Measurements from ENCODE around the gene EXOC3L2. TPM values are rescaled to one million over a fixed set of nuclear protein-coding genes. Genes with fewer than 3 reads are reported as not detected.

Gene EXOC3L2
- total RNA-seq, 1 donor: under 0.01 TPM

- TF ChIP-seq, protein P1, sequence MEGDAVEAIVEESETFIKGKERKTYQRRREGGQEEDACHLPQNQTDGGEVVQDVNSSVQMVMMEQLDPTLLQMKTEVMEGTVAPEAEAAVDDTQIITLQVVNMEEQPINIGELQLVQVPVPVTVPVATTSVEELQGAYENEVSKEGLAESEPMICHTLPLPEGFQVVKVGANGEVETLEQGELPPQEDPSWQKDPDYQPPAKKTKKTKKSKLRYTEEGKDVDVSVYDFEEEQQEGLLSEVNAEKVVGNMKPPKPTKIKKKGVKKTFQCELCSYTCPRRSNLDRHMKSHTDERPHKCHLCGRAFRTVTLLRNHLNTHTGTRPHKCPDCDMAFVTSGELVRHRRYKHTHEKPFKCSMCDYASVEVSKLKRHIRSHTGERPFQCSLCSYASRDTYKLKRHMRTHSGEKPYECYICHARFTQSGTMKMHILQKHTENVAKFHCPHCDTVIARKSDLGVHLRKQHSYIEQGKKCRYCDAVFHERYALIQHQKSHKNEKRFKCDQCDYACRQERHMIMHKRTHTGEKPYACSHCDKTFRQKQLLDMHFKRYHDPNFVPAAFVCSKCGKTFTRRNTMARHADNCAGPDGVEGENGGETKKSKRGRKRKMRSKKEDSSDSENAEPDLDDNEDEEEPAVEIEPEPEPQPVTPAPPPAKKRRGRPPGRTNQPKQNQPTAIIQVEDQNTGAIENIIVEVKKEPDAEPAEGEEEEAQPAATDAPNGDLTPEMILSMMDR (IDR thresholded peaks at IDR 0.05; ENCODE audit: insufficient read depth, low read length): no peak
- DNase-seq (ENCODE audit: low read depth): no peak
- H3K4me3 ChIP-seq (ENCODE audit: low read depth, low read length): no peak overlapping the region
These were observed 35.3 kb upstream of the EXOC3L2 start for GRCh38 chr19:45280471-45280961.

DNA sequence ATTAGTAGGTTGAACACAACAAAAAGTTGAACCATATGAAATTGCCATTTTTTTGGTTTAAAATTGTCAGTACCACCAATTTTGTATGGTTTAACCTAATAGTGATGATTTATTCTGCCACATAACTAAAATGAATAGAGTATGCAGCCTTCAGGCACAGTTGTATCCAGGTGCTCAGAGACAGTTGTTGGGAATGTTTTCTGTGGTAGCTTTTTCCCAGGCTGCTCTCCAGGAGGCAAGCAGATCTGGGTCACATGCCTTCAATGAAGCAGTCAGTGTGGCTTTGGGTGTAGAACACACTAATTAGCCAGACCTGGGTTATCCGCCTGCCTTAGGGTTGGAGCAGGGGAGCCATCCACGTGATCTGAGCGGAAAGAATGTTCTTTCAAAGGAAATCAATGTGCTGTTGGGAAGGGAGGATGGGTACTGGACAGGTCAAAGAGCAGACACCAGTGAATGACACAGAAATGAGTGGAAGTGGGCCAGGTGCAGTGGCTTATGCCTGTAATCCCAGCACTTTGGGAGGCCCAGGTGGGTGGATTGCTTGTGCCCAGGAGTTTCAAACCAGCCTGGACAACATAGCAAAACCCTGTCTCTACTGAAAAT, 34.5 kb upstream of the EXOC3L2 start:
- no peak overlapping the region for H3K4me3 ChIP-seq (ENCODE audit: low read depth, low read length)
- DNase-seq (ENCODE audit: low read depth): no peak
- TF ChIP-seq, protein P1 (IDR thresholded peaks at IDR 0.05; ENCODE audit: insufficient read depth, low read length): no peak

DNA sequence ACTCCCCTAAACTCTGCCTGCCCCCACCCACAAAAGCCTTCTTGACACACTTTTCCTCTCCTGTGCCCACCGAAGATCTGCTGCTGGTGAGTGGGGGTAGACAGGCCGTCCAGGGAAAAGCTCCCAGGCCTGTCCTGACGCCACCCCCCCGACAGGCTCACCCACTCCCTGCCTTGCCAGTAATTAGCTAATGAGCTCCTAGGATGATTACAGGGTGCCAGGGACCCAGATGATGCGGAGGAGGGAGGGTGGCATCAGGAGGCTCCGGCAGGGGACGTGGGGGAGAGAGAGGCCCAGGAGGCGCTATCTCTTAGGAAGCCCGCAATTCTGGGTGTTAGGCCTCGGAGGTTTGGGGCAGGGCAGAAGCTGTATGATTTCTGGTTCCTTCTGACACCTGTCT, 32.9 kb upstream of the EXOC3L2 start:
- TF ChIP-seq, protein P1 (IDR thresholded peaks at IDR 0.05; ENCODE audit: insufficient read depth, low read length): no peak
- no peak overlapping the region for H3K4me3 ChIP-seq (ENCODE audit: low read depth, low read length)
- DNase-seq (ENCODE audit: low read depth): no peak

GRCh38 chr19:45276284-45276687, 31.1 kb upstream of the EXOC3L2 start:
- TF ChIP-seq, protein P1 (IDR thresholded peaks at IDR 0.05; ENCODE audit: insufficient read depth, low read length): no peak
- H3K4me3 ChIP-seq (ENCODE audit: low read depth, low read length): no peak overlapping the region
- DNase-seq (ENCODE audit: low read depth): no peak

DNA sequence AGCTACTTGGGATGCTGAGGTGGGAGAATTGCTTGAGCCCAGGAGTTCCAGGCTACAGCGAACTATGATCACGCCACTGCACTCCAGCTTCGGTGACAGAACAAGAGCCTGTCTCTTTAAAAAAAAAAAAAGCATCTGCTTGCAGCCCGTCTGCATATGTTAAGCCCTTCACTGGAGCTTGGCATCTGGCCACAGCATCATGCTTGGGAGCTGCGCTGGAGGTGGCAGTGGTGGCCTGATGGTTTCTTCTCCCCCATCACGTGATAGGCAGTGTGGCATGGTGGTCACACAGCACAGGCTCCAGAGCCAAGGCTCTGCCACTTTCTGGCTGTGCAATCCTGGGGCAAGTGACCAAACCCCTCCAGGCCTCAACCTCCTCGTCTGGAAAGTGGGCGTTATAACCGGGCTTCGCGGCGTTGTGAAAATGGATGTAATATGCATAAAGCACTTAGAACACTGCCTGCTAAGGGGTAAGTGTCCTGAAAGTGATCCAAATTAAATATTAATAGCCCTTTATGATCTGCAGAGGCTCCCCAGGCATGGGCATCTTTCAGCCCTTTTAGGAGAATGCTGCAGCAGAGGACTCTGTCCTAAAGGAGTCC, 30.3 kb upstream of the EXOC3L2 start:
- TF ChIP-seq, protein P1 (IDR thresholded peaks at IDR 0.05; ENCODE audit: insufficient read depth, low read length): no peak
- DNase-seq (ENCODE audit: low read depth): no peak
- H3K4me3 ChIP-seq (ENCODE audit: low read depth, low read length): no peak overlapping the region

DNA sequence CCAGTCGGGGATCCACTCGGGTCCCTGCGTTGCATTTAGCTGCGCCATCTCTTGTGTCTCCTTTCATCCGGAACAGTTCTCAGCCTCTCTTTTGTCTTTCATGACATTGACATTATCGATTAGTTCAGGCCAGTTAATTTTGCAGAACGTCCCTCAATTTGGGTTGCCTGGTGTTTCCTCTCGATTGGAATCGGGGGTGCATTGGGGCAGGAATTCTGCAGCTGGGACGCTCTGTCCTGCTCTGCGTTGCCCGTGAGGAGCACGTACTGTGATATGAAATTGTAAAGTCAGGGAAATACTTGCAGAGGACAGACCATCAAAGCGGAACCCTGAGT, 28.3 kb upstream of the EXOC3L2 start:
- TF ChIP-seq, protein P1 (IDR thresholded peaks at IDR 0.05; ENCODE audit: insufficient read depth, low read length): no peak
- no peak for DNase-seq (ENCODE audit: low read depth)
- no peak overlapping the region for H3K4me3 ChIP-seq (ENCODE audit: low read depth, low read length)

DNA sequence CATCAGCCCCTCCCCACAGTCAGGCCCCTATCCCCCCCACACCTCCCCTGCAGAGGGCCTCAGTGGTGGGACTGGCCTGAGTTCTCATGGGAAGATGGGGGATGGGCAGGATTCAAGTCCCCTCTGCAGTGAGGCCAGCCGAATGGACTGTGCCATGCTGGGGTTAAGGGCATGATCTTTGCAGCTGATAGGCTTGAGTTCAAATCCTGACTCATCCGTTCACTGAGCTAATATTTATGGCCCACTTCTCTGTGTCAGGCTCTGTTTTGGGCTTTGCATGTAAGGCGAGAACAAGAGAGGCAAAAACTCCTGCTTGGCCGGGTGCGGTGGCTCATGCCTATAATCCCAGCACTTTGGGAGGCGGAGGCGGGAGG, 26.5 kb upstream of the EXOC3L2 start:
- no peak overlapping the region for H3K4me3 ChIP-seq (ENCODE audit: low read depth, low read length)
- TF ChIP-seq, protein P1 (IDR thresholded peaks at IDR 0.05; ENCODE audit: insufficient read depth, low read length): no peak
- no peak for DNase-seq (ENCODE audit: low read depth)
